MG63 (cell line): ENCODE measurements around the gene WWP2. TPM values are rescaled to one million over a fixed set of nuclear protein-coding genes. Genes with fewer than 3 reads are reported as not detected.

ENCODE experiments used
- DNase-seq: peaks from one replicate; pipeline ENCODE4 v3.0.0-alpha.2; 2020
- H3K27me3 ChIP-seq: fragments of 250-450 bp; sonication (Bioruptor Pico); 2 replicates; pipeline ENCODE4 v1.5.1; 2020; ENCODE audit warnings: mild to moderate bottlenecking, moderate library complexity
- H3K36me3 ChIP-seq: fragments of 250-450 bp; sonication (Bioruptor Pico); 2 replicates; pipeline ENCODE4 v1.5.1; 2020; ENCODE audit warnings: mild to moderate bottlenecking, moderate library complexity
- H3K4me3 ChIP-seq: fragments of 250-450 bp; sonication (Bioruptor Pico); 2 replicates; pipeline ENCODE4 v1.5.1; 2020; ENCODE audit warnings: mild to moderate bottlenecking, moderate library complexity
- H3K9me3 ChIP-seq: fragments of 250-450 bp; sonication (Bioruptor Pico); 2 replicates; pipeline ENCODE4 v1.5.1; 2020; ENCODE audit warnings: mild to moderate bottlenecking, moderate library complexity
- total RNA-seq: library from RNA; depleted of rRNA; stranded (reverse); fragments of >200 nt; shearing (Covaris generic); gene quantifications from 2 replicates; pipeline ENCODE4 v1.2.3, GENCODE V29; 2014; ENCODE audit warnings: low replicate concordance

WWP2 gene
- total RNA-seq, 1 experiment from 2014 or later, result 15.5 TPM

DNA sequence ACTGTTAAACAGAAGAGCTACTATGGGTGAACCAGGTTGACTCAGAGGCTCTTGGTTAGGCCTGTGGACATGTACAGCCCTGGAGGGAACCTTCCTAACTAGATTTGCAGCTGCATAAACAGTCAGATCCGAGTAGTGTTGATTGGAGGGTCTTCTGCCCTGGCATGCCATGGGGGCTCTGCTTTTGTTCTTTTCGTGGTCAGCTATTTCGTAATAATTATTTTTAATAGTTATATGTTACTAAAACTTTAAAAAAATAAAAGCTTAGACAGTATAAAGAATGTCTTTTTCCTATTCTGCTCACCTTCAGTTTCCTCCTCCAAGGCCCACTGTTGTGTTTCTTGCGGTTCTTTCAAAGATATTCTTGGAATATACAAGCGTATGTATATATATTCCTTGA is 121.6 kb downstream of the WWP2 start:
- H3K4me3 ChIP-seq, result no peak overlapping the region
- 0 out of 2 replicates have a peak, but pooled peaks cover 1% of the 10 kb centered on the region for H3K9me3 ChIP-seq
- no peaks in the 10 kb centered on the region for H3K27me3 ChIP-seq
- no peak for DNase-seq
- H3K36me3 ChIP-seq, result no peaks in the 10 kb centered on the region

DNA sequence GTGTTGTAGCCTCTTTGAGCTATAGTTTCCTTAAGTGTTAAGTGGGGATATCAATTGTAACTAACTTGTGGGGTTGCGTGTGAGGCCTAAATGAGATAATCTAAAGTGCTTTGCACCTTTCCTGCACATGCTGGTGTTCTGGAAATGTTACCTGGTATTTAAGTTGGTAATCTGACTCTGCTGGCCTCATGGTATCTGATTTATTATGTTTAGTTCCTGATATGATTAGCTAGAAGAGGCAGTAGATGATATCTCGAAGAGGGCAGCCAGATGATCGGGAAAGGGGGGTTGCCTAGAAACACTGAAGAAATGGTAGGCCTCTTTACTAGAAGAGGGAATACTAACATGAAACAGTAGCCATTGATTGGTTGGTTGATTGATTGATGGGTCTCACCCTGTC is 123.6 kb downstream of the WWP2 start:
- H3K4me3 ChIP-seq, result no peak overlapping the region
- H3K9me3 ChIP-seq, result 0 out of 2 replicates have a peak, but pooled peaks cover 1% of the 10 kb centered on the region
- DNase-seq, result no peak
- no peaks in the 10 kb centered on the region for H3K27me3 ChIP-seq
- no peaks in the 10 kb centered on the region for H3K36me3 ChIP-seq

DNA sequence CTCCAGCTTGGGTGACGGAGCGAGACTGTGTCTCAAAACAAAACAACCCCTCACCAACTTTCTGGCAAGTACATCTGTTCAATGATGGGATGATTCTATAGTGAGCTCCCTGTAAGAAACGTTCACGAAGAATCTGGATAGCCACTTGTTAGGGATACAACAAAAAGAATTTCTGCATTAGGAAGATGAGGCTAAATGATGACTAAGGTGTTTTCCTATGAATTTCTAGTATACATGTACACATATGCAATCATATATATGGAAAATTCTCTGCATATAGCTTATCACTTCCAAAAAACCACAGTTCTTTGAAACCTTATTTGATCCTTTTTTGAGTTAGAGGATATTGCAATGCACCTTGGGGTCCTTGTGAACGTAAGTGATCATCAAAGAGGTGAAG is 124.6 kb downstream of the WWP2 start:
- Histone ChIP-seq H3K9me3 (0 out of 2 replicates have a peak, but pooled peaks cover 1% of the 10 kb centered on the region), H3K27me3 (no peaks in the 10 kb centered on the region), H3K36me3 (no peaks in the 10 kb centered on the region), H3K4me3 (no peak overlapping the region)
- no peak for DNase-seq

DNA sequence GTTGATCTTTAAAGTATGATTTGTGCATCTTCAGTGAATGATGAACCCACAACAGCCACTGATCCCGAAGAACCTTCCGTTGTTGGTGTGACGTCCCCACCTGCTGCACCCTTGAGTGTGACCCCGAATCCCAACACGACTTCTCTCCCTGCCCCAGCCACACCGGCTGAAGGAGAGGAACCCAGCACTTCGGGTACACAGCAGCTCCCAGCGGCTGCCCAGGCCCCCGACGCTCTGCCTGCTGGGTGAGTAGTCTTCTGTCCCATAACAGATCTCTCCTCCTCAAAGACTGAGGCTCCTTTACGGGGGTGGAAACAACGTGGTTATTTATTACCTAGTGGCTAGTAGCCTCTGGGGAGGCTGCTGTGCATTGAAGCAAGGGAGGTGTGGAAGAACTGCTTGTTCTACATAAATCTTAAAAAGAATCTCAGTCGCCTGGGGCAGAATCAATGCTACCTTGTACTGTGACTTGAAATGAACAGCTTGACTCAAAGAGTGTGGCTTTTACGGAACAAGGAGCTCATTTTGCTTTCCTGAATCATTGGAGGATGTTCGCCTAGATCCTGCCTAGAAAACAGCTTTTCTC is 126.0 kb downstream of the WWP2 start:
- H3K4me3 ChIP-seq, result no peak overlapping the region
- no peak for DNase-seq
- no peaks in the 10 kb centered on the region for H3K27me3 ChIP-seq
- no peaks in the 10 kb centered on the region for H3K36me3 ChIP-seq
- 0 out of 2 replicates have a peak, but pooled peaks cover 1% of the 10 kb centered on the region for H3K9me3 ChIP-seq

DNA sequence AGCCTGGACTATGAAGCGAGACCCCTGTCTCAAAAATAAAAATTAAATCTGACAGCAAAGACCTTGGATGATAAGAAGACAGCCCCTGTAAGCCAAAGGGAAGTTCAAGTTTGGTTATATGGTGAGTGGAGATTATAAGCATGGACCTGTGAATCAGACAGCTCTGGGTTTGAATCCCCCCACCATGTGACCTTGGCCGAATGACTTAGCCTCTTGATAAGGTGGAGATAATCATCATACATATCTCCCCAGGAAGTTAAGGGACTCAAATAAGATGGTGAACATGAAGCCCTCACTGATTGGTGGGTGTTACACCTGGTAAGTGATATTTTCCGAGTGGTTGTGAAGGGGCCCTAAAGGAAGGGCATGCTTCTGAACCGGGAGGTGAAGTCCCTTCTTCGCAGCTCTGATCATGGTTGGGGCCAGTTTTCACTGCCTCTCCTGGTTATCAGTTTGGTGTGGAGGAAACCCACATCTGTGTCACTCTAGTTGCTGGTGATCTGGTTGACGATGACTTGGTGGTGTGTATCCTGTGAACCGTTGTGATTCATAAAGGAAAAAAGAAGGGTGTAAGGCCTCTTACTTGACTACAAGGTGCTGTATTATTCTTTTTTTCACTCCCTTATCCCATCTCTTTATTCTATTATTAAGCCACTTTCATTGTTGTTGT is 127.3 kb downstream of the WWP2 start:
- H3K27me3 ChIP-seq, result no peaks in the 10 kb centered on the region
- H3K36me3 ChIP-seq, result no peaks in the 10 kb centered on the region
- no peak overlapping the region for H3K4me3 ChIP-seq
- 0 out of 2 replicates have a peak, but pooled peaks cover 1% of the 10 kb centered on the region for H3K9me3 ChIP-seq
- no peak for DNase-seq

DNA sequence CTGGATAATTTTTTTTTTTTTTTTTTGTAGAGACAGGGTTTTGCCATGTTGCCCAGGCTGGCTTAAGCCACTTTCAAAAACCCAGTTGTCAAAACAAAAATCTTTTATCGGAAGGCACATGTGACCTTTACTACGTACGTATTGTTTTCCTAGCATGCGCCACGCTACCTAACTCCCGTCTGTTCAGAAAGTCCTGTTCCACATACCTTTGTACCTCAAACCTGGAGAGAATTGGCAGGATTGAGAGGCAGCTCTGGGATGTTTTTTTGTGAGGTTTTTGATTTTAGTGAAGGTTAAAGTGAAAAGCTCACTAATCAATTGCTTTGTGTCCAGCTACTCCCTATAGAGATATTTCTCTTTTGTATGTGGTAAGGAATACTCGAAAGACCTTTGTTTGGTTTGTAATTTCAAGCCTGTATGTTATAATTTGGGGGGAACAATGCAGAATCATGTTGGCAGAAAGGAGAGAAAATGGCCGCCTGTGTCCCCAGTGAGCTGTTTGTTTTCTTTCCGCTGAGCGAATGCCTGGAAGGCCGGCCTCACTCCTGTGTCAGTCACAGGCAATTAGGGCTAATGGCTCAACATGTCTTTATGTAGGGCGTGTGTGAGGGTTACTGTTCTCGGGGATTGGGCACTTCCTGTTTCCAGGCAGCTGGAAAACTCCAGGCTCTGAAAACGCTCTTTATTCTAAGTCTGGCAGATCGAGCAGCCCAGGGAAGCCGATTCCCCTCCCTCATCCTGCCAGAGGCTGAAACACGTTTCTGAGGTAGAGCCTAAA is 128.2 kb downstream of the WWP2 start:
- Histone ChIP-seq H3K9me3 (no peaks in the 10 kb centered on the region), H3K36me3 (no peaks in the 10 kb centered on the region), H3K4me3 (no peak overlapping the region), H3K27me3 (no peaks in the 10 kb centered on the region)
- no peak for DNase-seq

DNA sequence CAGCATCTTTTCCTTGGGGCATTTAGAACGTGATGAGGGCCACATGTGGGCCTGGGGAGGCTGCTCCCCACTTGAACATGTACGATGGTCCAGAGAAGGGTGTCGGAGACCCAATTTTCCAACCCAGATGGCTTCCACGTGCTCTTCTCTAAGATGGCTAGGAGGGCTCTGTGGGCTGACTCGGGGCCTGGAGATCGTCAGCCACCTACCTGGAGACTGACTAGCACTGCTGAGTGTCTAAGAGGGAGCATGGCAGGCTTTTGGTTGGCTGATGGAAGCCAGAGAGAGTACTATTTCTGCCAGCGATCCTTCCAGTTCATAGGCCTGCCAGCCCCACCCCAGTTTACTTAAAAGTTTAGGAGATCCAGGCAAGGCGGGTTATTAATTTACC is 128.8 kb downstream of the WWP2 start:
- H3K27me3 ChIP-seq, result no peaks in the 10 kb centered on the region
- H3K9me3 ChIP-seq, result no peaks in the 10 kb centered on the region
- DNase-seq, result no peak

DNA sequence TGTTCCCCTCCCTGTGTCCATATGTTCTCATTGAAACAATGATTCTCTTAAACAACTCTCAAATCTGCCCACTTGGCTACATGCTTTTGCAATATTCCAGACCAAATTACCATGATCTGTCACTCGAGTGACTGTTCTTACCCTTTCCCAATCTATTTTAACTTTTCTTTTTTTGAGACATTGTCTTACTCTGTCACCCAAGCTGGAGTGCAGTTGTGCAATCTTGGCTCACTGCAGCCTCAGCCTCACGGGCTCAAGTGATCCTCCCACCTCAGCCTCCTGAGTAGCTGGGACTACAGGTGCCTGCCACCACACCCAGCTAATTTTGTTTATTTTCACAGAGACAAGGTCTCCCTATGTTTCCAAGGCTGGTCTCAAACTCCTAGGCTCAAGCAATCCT is 130.2 kb downstream of the WWP2 start:
- no peak for DNase-seq
- H3K27me3 ChIP-seq, result no peaks in the 10 kb centered on the region
- no peaks in the 10 kb centered on the region for H3K36me3 ChIP-seq
- H3K4me3 ChIP-seq, result no peak overlapping the region
- H3K9me3 ChIP-seq, result no peaks in the 10 kb centered on the region

More for the DNA sequence above, 128.8 kb downstream of the WWP2 start:
- Histone ChIP-seq H3K36me3 (no peaks in the 10 kb centered on the region), H3K4me3 (no peak overlapping the region)

DNA sequence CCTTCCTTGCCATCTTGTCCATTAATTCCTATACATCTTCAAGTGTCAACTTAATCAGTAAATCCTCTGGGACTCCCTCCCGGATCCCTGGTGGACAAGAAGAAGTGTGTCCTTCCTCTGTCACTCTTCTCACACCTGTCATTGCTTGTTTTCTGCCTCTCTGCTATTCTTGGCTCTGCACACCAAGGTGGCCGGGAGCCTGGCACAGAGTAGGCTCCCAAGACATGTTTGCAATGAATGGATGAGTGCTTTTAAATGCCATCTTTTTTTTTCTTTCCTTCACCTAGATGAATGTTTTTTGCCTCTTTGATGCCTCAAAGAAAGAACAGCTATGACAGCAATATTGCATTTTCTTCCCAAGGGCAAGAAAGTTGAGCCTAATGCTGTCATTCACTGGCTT is 131.0 kb downstream of the WWP2 start:
- DNase-seq, result no peak
- no peak overlapping the region for H3K4me3 ChIP-seq
- H3K36me3 ChIP-seq, result no peaks in the 10 kb centered on the region
- no peaks in the 10 kb centered on the region for H3K9me3 ChIP-seq
- H3K27me3 ChIP-seq, result no peaks in the 10 kb centered on the region

DNA sequence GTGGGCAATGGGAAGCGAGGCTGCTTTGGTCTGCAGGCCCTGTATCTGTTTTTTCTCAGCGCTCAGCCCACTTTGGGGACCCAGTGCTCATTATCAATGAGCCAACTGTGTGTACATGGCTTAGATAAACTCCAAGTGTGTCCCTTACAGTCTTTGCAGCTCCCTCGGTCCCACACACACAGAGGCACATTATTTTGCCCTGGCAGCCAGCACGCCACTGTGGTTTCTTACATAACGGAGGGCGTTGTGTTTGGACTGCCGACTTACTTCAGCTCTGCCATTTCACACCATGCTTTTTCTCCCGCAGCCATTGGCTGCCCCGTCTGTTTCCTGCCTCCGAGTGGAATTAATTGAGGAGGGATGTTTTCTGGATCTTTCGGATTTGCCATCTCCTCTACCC is 132.5 kb downstream of the WWP2 start:
- no peaks in the 10 kb centered on the region for H3K27me3 ChIP-seq
- no peak overlapping the region for H3K4me3 ChIP-seq
- H3K9me3 ChIP-seq, result no peaks in the 10 kb centered on the region
- DNase-seq, result no peak
- no peaks in the 10 kb centered on the region for H3K36me3 ChIP-seq

DNA sequence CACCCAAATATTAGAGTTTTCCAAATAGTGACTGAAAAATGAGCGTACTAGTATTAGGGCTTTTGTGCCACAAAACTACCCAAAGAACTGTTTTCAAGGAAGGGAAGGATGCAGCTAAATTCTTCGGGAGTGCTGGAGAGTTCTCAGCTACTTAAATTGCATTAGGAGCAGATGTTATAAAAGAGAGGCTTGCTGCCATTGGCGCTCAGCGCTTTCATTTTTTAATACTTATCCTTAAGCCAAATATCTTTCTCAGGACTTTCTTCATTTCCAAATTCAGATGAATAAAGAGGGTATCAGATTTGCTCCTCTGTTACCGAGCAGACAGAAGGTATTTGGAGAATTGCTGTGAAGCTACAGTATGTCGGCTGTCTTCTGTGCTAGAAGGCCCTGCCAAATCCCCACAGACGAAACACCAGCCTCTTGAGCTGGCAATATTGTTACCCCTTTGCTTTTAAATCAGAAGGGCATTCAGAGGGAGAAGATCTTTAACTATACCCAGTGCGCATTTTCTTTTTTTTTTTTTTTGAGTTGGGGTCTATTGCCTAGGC is 141.8 kb downstream of the WWP2 start:
- no peaks in the 10 kb centered on the region for H3K36me3 ChIP-seq
- H3K4me3 ChIP-seq, result no peak overlapping the region
- H3K27me3 ChIP-seq, result no peaks in the 10 kb centered on the region
- no peaks in the 10 kb centered on the region for H3K9me3 ChIP-seq
- no peak for DNase-seq

DNA sequence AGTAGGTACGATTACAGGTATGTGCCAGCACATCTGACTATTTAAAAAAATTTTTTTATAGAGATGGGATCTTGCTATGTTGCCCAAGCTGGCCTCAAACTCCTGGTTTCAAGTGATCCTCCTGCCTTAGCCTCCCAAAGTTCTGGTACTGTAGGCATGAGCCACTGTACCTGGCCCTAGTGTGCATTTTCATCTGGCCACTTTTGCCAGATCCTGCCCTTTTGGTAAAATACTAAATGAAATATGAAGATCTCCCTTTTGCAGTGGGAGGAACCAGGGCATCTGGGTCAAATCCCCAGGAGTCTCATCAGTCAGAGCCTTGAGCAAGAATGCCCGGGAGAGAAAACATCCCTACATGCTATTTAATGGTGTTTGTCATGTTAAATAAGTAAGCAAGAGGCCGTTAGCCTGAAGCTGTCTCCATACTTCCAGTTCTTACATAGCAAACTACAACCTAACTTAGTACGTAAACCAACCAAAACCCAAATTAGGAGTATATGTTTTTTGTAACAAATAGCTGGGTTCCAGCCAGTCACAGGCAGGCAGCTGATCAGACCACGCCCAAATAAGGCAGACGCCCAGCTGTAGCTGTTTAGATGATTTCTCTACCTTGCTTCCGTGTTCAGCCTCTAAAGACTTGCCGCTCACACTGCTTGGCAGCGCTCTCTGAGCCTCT is 142.5 kb downstream of the WWP2 start:
- H3K9me3 ChIP-seq, result no peaks in the 10 kb centered on the region
- H3K27me3 ChIP-seq, result no peaks in the 10 kb centered on the region
- H3K36me3 ChIP-seq, result no peaks in the 10 kb centered on the region
- no peak for DNase-seq
- H3K4me3 ChIP-seq, result no peak overlapping the region

DNA sequence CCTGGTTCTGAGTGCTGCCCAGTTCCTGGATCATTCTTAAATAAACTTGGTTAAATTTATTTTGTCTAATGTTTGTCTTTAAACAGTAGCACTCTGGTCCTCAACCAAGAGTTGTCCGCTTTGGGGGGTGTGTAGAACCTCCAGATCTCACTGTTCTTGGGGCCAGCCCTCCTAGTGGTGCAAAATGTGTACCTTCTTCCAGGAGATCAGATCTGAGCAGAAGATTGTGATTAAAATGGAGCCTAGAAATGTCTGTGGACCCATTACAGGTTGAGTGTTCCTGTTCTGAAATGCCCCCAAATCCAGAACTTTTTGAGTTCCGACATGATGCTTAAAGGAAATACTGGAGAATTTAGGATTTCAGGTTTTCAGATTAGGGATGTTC is 143.0 kb downstream of the WWP2 start:
- H3K36me3 ChIP-seq, result no peaks in the 10 kb centered on the region
- no peaks in the 10 kb centered on the region for H3K9me3 ChIP-seq
- no peaks in the 10 kb centered on the region for H3K27me3 ChIP-seq
- DNase-seq, result no peak
- H3K4me3 ChIP-seq, result no peak overlapping the region

DNA sequence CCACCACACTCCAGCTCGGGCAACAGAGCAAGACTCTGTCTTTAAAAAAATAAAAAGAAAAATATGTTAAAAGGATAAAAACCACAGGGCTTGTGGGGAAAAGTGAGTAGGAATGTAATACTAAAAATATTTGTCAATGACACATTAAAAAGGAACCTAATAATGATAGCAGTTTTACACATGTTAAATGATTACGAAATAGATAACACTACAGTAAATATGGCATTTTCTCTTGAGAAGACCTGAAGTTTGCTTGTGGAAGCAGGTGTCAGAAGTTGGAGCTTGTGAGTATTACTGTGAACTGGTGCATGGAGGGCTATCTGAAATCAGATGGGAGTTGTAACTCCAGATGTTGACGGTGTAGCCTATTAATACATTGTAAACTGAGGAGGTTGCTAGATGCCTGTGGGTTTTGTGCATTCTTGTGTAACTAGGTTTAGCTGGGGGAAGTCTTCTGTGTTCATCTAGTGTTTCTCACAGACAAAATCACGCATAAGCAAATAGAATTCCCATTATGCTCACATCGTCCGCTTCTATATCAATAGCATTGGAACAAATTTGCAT is 144.8 kb downstream of the WWP2 start:
- H3K9me3 ChIP-seq, result no peaks in the 10 kb centered on the region
- H3K4me3 ChIP-seq, result no peak overlapping the region
- no peaks in the 10 kb centered on the region for H3K36me3 ChIP-seq
- H3K27me3 ChIP-seq, result no peaks in the 10 kb centered on the region
- DNase-seq, result no peak

DNA sequence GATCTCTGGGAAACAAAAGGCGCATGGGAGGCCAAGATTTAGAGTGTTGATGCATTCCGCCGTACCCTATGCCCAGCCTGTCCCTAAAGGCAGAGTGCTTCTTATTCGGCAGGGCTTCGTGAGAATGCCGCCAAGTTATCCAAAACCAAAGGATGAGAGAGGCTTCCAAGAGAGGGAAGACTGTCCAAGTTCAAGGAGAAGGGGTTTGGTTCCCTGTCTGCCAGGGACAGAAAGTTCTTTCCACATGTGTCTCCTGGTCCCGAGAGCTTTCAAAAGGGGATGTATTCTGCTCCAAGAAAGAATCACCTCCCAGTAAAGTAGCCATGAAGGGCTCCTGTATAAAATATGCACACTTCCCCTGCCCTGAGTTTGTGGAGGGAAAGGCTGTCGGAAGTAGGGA is 146.9 kb downstream of the WWP2 start:
- Histone ChIP-seq H3K9me3 (no peaks in the 10 kb centered on the region), H3K27me3 (no peaks in the 10 kb centered on the region), H3K4me3 (no peak overlapping the region), H3K36me3 (no peaks in the 10 kb centered on the region)
- no peak for DNase-seq

DNA sequence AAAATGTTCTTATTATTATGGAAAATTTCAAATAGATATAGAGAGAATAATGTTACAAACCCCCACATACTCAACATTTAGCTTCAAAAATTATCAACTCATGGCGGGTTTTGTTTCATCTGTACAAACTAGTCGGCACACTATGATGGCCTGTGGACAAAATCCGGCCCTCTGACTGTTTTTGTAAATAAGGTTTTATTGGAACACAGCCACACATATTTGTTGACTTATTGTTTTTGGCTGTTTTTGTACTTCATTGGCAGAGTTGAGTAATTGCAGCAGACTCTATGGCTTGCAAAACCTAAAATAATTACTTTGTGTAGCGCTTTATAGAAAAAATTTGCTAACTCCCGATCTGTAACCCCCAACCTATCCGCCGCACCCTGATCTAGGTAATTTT is 147.6 kb downstream of the WWP2 start:
- H3K9me3 ChIP-seq, result no peaks in the 10 kb centered on the region
- H3K4me3 ChIP-seq, result no peak overlapping the region
- H3K27me3 ChIP-seq, result no peaks in the 10 kb centered on the region

DNA sequence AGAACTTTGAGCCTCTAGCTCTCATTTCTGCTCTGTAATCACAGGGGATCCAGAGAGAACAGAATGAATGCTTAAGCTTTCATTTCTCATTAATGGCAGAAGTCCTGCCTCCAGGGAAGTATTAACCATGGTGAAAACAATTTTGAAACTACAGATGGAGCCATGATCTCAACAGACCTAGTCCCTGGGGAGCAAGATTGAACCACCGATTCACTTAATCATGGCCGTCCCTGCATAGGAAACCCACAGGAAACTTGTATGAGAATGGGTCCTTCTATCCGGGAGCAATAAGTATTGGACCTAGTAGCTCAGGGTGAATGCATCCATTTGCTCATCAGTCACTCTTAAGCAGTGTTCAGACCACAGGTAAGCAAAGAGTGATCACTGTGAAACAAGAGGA is 148.8 kb downstream of the WWP2 start:
- no peaks in the 10 kb centered on the region for H3K9me3 ChIP-seq
- H3K36me3 ChIP-seq, result no peaks in the 10 kb centered on the region
- no peak for DNase-seq
- no peak overlapping the region for H3K4me3 ChIP-seq
- H3K27me3 ChIP-seq, result no peaks in the 10 kb centered on the region

More for the DNA sequence above, 147.6 kb downstream of the WWP2 start:
- DNase-seq, result no peak
- no peaks in the 10 kb centered on the region for H3K36me3 ChIP-seq
